Right ventricle myocardium superior (tissue), 1 donor: ENCODE data around the gene CACNA1S. TPM values are rescaled to one million over a fixed set of nuclear protein-coding genes. Genes with fewer than 3 reads are reported as not detected.

ENCODE experiments used
- ATAC-seq: fragments of 200-7000 bp; cut with Tn5 transposase; one replicate; pipeline ENCODE4 v1.9.1; 2020; ENCODE audit warnings: mild to moderate bottlenecking; ENCODE audit not compliant: poor library complexity
- DNase-seq: peaks from one replicate; pipeline ENCODE4 v3.0.0-alpha.2; 2020
- intact Hi-C: fragments of 100-400 bp; cut with DNase I; formaldehyde crosslinking; loops from one replicate; pipeline ENCODE4 v1.11.2; 2022
- total RNA-seq: library from RNA; stranded (reverse); fragmentation: NEBNext Ultra II Directional; extraction: Animal tissue kit (Norgen Biotek cat#: 25700); gene quantifications from one replicate; pipeline ENCODE4 v1.2.1, GENCODE V29; 2021
- donor health status: DM: no; HTN: yes; CAD: no; lungs with severe emphysema.

Gene CACNA1S
- total RNA-seq, 1 donor from 2014 or later: not detected

- intact Hi-C loops: no loop called here
- DNase-seq (peak; percentile 13), ATAC-seq (no peak)
Observed at GRCh38 chr1:201125800-201126199, 13.6 kb upstream of the CACNA1S start.

- ATAC-seq: no peak
- peak; percentile 22 for DNase-seq
- intact Hi-C loops: no loop called here
Observed at GRCh38 chr1:201125019-201125418, 12.8 kb upstream of the CACNA1S start.

GRCh38 chr1:201123866-201124265 is 11.6 kb upstream of the CACNA1S start:
- ATAC-seq (no peak), DNase-seq (no peak)
- intact Hi-C loops: no loop called here

- DNase-seq: peak; percentile 24
- no peak for ATAC-seq
- intact Hi-C loops: no loop called here
Observed at GRCh38 chr1:201122321-201122957, 10.2 kb upstream of the CACNA1S start.

GRCh38 chr1:201119206-201120197 is 7.3 kb upstream of the CACNA1S start:
- ATAC-seq (peak; percentile 64), DNase-seq (peak; percentile 45)
- intact Hi-C loops: no loop called here

GRCh38 chr1:201116091-201116490 is 3.9 kb upstream of the CACNA1S start:
- intact Hi-C loops: no loop called here
- DNase-seq: peak; percentile 5
- no peak for ATAC-seq

- intact Hi-C loops: loop anchor here (2.0 kb wide), 1 partner anchor 143 kb away; no protein-coding TSS in a partner anchor
- no peak for ATAC-seq
- peak; percentile 27 for DNase-seq
Observed at GRCh38 chr1:201115390-201115937, 3.2 kb upstream of the CACNA1S start.

GRCh38 chr1:201114245-201115131 is 2.3 kb upstream of the CACNA1S start:
- intact Hi-C loops: loop anchor here (2.0 kb wide), 1 partner anchor 142 kb away; no protein-coding TSS in a partner anchor
- DNase-seq (peak; percentile 90), ATAC-seq (peak; percentile 98)

- ATAC-seq: no peak
- no peak for DNase-seq
- intact Hi-C loops: loop anchor here (2.0 kb wide), 1 partner anchor 141 kb away; no protein-coding TSS in a partner anchor
Observed at GRCh38 chr1:201113451-201114244, 1.4 kb upstream of the CACNA1S start.

GRCh38 chr1:201112926-201113325 is 700 bp upstream of the CACNA1S start:
- no peak for ATAC-seq
- DNase-seq: no peak
- intact Hi-C loops: no loop called here

- intact Hi-C loops: no loop called here
- DNase-seq: no peak
- ATAC-seq: no peak
Observed at GRCh38 chr1:201111672-201112071, 554 bp downstream of the CACNA1S start.

GRCh38 chr1:201111156-201111555 is 1.1 kb downstream of the CACNA1S start:
- ATAC-seq (no peak), DNase-seq (no peak)
- intact Hi-C loops: no loop called here

- intact Hi-C loops: no loop called here
- ATAC-seq: no peak
- DNase-seq: no peak
Observed at GRCh38 chr1:201110616-201111015, 1.6 kb downstream of the CACNA1S start.

GRCh38 chr1:201110138-201110537 is 2.1 kb downstream of the CACNA1S start:
- ATAC-seq: no peak
- no peak for DNase-seq
- intact Hi-C loops: no loop called here

GRCh38 chr1:201109651-201110050 is 2.6 kb downstream of the CACNA1S start:
- ATAC-seq (no peak), DNase-seq (no peak)
- intact Hi-C loops: no loop called here

- intact Hi-C loops: no loop called here
- DNase-seq (no peak), ATAC-seq (no peak)
Observed at GRCh38 chr1:201108614-201109013, 3.6 kb downstream of the CACNA1S start.

- DNase-seq (no peak), ATAC-seq (no peak)
- intact Hi-C loops: no loop called here
Observed at GRCh38 chr1:201105688-201106087, 6.5 kb downstream of the CACNA1S start.

GRCh38 chr1:201104141-201104540 is 8.1 kb downstream of the CACNA1S start:
- DNase-seq (no peak), ATAC-seq (no peak)
- intact Hi-C loops: no loop called here
